ENCODE results near the gene ITGA2. TPM values are rescaled to one million over a fixed set of nuclear protein-coding genes. Genes with fewer than 3 reads are reported as not detected.

The ITGA2 gene
- total and polyA plus RNA-seq, 2 of the 8 experiments (the other 6 are each of a cell fraction or from before 2014, with no cell fraction given), result 1.4 to 7.7 TPM

DNA sequence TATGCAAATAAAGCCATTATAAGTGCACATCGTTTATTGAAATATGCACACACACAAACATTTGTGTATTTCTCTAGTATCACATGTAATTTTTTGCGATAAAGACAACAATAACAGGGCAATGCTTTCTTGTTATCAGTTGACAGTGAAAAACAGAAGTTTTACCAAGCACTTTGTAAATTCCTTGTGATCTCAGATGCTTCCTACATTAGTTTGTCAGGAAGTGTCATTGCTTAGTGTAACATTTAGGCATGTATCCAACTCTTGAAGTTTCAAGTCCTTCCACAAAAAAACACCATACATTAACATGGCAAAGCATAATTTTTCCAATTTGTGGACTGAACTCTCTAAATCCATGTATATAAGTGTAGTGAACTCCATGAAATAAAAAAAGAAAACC is 74.0 kb downstream of the ITGA2 start:
- H2AK5ac ChIP-seq (ENCODE audit: low read depth, low read length), result no peak overlapping the region
- H2BK20ac ChIP-seq (ENCODE audit: low read length), result no peak overlapping the region
- POLR2A ChIA-PET (ENCODE audit: partially characterized antibody), result no interaction called here
- H3K9me3 ChIP-seq (ENCODE audit: insufficient read depth in 2 of 2, low read depth in 1 of 2, low read length in 1 of 2), result no peaks in the 10 kb centered on the region
- no peak overlapping the region for H3K23ac ChIP-seq (ENCODE audit: insufficient read length)
- no peak overlapping the region for H3K14ac ChIP-seq (ENCODE audit: insufficient read length)
- H3K18ac ChIP-seq (ENCODE audit: extremely low read depth, low read length), result no peak overlapping the region
- H4K5ac ChIP-seq (ENCODE audit: insufficient read length, low read depth, low read length), result no peak overlapping the region
- no peak for DNase-seq (ENCODE audit: low read depth in 1 of 2, low spot score in 2 of 2)
- H3K4ac ChIP-seq (replicated peaks; ENCODE audit: insufficient read length, low read depth, low read length), result no peak overlapping the region
- H2BK120ac ChIP-seq (replicated peaks; ENCODE audit: low read depth, low read length), result no peak overlapping the region
- 96% methylated on average over 2 of the region's 2 CpGs; no CpG with 5 or more reads in 1 of the 2 experiments for WGBS, 2 experiments (ENCODE audit: extremely low coverage in 1 of 2, insufficient coverage in 1 of 2, insufficient read length in 1 of 2, insufficient replicate concordance in 2 of 2, low coverage in 1 of 2, low lambda C conversion rate in 2 of 2, missing lambda C conversion rate in 1 of 2)
- no peak overlapping the region for H2AFZ ChIP-seq (ENCODE audit: low read length)
- H3K9ac ChIP-seq (replicated peaks in 1 of 4; ENCODE audit: extremely low read depth in 1 of 4, low read depth in 3 of 4, low read length in 3 of 4), result no peak overlapping the region
- no peak overlapping the region for H3K4me3 ChIP-seq (ENCODE audit: extremely low read depth in 1 of 4, insufficient read depth in 2 of 4, low read depth in 3 of 4, low read length in 4 of 4)
- CTCF ChIA-PET (ENCODE audit: partially characterized antibody), result no interaction called here
- no peaks in the 10 kb centered on the region for H4K20me1 ChIP-seq (replicated peaks in 1 of 2; ENCODE audit: control insufficient read depth in 1 of 2, insufficient read depth in 2 of 2, low read length in 2 of 2)
- no peak overlapping the region for H3K27ac ChIP-seq (ENCODE audit: low read depth, low read length)
- no peaks in the 10 kb centered on the region; a peak in 1 of 8 replicates for H3K36me3 ChIP-seq (ENCODE audit: control insufficient read depth in 2 of 4, insufficient read depth in 4 of 4, low read length in 3 of 4)
- H3K4me2 ChIP-seq (ENCODE audit: insufficient read depth in 1 of 2, low read depth in 2 of 2, low read length in 2 of 2), result no peak overlapping the region
- no peak overlapping the region for H4K91ac ChIP-seq (replicated peaks; ENCODE audit: insufficient read length, low read length)
- no peak for FAIRE-seq
- H3K56ac ChIP-seq (replicated peaks; ENCODE audit: insufficient read length, low read depth, low read length), result no peak overlapping the region
- H3K79me2 ChIP-seq (ENCODE audit: control insufficient read depth in 1 of 2, insufficient read depth in 2 of 2, low read length in 2 of 2), result no peaks in the 10 kb centered on the region
- H3K79me1 ChIP-seq (ENCODE audit: low read depth, low read length), result no peaks in the 10 kb centered on the region
- no peak overlapping the region for H2BK15ac ChIP-seq (ENCODE audit: low read length)
- H2BK5ac ChIP-seq (ENCODE audit: low read depth, low read length), result no peak overlapping the region
- H3K23me2 ChIP-seq (ENCODE audit: low read depth, low read length), result no peaks in the 10 kb centered on the region
- H4K8ac ChIP-seq (ENCODE audit: extremely low read depth, insufficient read depth, low read length), result no peak overlapping the region
- H3K4me1 ChIP-seq (replicated peaks in 1 of 4; ENCODE audit: control insufficient read depth in 3 of 4, insufficient read depth in 4 of 4, low read length in 3 of 4), result no peaks in the 10 kb centered on the region
- no peaks in the 10 kb centered on the region for H3K27me3 ChIP-seq (replicated peaks in 1 of 4; ENCODE audit: control insufficient read depth in 3 of 4, extremely low read depth in 1 of 4, insufficient read depth in 3 of 4, low read length in 3 of 4)
- H2BK12ac ChIP-seq (ENCODE audit: low read depth, low read length), result no peak overlapping the region
- TF ChIP-seq PHF8 (conservative IDR thresholded peaks at IDR 0.05; ENCODE audit: low read depth, low read length) (no peak), SAP30 (IDR thresholded peaks at IDR 0.05; ENCODE audit: insufficient read depth, insufficient replicate concordance, low read length) (no peak), NANOG (IDR thresholded peaks at IDR 0.05; ENCODE audit: insufficient read depth, low read depth, low read length, poor library complexity, severe bottlenecking) (no peak), FOSL1 (IDR thresholded peaks at IDR 0.05; ENCODE audit: insufficient read depth, low read depth, low read length) (no peak), GTF2F1 (IDR thresholded peaks at IDR 0.05; ENCODE audit: borderline replicate concordance, low read depth, low read length) (no peak), GABPA (IDR thresholded peaks at IDR 0.05; ENCODE audit: borderline replicate concordance, insufficient read depth, low read length) (no peak), RXRA (IDR thresholded peaks at IDR 0.05; ENCODE audit: insufficient read depth, low read depth, low read length) (no peak)
- TF ChIP-seq, protein P1, sequence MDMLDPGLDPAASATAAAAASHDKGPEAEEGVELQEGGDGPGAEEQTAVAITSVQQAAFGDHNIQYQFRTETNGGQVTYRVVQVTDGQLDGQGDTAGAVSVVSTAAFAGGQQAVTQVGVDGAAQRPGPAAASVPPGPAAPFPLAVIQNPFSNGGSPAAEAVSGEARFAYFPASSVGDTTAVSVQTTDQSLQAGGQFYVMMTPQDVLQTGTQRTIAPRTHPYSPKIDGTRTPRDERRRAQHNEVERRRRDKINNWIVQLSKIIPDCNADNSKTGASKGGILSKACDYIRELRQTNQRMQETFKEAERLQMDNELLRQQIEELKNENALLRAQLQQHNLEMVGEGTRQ (IDR thresholded peaks at IDR 0.05; ENCODE audit: low read length), result no peak
- TF ChIP-seq, protein P2, sequence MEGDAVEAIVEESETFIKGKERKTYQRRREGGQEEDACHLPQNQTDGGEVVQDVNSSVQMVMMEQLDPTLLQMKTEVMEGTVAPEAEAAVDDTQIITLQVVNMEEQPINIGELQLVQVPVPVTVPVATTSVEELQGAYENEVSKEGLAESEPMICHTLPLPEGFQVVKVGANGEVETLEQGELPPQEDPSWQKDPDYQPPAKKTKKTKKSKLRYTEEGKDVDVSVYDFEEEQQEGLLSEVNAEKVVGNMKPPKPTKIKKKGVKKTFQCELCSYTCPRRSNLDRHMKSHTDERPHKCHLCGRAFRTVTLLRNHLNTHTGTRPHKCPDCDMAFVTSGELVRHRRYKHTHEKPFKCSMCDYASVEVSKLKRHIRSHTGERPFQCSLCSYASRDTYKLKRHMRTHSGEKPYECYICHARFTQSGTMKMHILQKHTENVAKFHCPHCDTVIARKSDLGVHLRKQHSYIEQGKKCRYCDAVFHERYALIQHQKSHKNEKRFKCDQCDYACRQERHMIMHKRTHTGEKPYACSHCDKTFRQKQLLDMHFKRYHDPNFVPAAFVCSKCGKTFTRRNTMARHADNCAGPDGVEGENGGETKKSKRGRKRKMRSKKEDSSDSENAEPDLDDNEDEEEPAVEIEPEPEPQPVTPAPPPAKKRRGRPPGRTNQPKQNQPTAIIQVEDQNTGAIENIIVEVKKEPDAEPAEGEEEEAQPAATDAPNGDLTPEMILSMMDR (IDR thresholded peaks at IDR 0.05; ENCODE audit: control extremely low read depth in 1 of 3, insufficient read depth in 1 of 3, low read depth in 1 of 3, low read length in 3 of 3), result no peak

All from H1 (cell line).